IMR-90 (cell line): ENCODE data around the gene ANKFN1. TPM values are rescaled to one million over a fixed set of nuclear protein-coding genes. Genes with fewer than 3 reads are reported as not detected.

Source experiments
- ATAC-seq: fragments of 200-7000 bp; cut with Tn5 transposase; 2 replicates; pipeline ENCODE4 v1.9.1; 2020; ENCODE audit warnings: low read depth, mild to moderate bottlenecking, moderate library complexity
- BruUV-seq: library from RNA; stranded (reverse); fragments of 400-500 nt; replicated peaks from 2 replicates; lab custom pipeline; 2021; lab: Mats Ljungman, UMichigan
- CTCF ChIA-PET: fragments of 300-600 bp; formaldehyde crosslinking; extraction: SDS; loops from one replicate; lab custom pipeline; 2021; ENCODE audit warnings: antibody characterized with exemption; lab: Yijun Ruan, JAX
- POLR2A ChIA-PET: fragments of 300-600 bp; sonication (Branson Sonifier 250); formaldehyde crosslinking; loops from one replicate; lab custom pipeline; 2022; ENCODE audit warnings: antibody characterized with exemption; ENCODE audit not compliant: unreplicated experiment; lab: Charles Lee
- DNase-seq: peaks from one replicate; pipeline ENCODE4 v3.0.0; 2013
- H2AFZ ChIP-seq: replicated peaks from 2 replicates; pipeline ENCODE3; 2013; ENCODE audit warnings: low read length, mild to moderate bottlenecking; ENCODE audit not compliant: poor library complexity
- H2AK5ac ChIP-seq: 2 replicates; pipeline ENCODE4 v1.6.1; 2013; ENCODE audit warnings: low read depth, low read length, inconsistent platforms
- H2AK9ac ChIP-seq: replicated peaks from 2 replicates; pipeline ENCODE3; 2013; ENCODE audit warnings: mild to moderate bottlenecking, low read depth, low read length, moderate library complexity; ENCODE audit not compliant: poor library complexity
- H2BK120ac ChIP-seq: 2 replicates; pipeline ENCODE4 v1.6.1; 2013; ENCODE audit warnings: low read depth, low read length, inconsistent platforms
- H2BK15ac ChIP-seq: 3 replicates; pipeline ENCODE4 v1.6.1; 2013; ENCODE audit warnings: low read depth, low read length, inconsistent platforms
- H2BK20ac ChIP-seq: 2 replicates; pipeline ENCODE4 v1.6.1; 2013; ENCODE audit warnings: low read depth, mild to moderate bottlenecking, inconsistent platforms, low read length, moderate library complexity
- H2BK5ac ChIP-seq: 2 replicates; pipeline ENCODE4 v1.6.1; 2013; ENCODE audit warnings: mild to moderate bottlenecking, low read depth, low read length, inconsistent platforms; ENCODE audit not compliant: poor library complexity, severe bottlenecking
- H3K14ac ChIP-seq: replicated peaks from 2 replicates; pipeline ENCODE4 v1.6.1; 2013; ENCODE audit warnings: low read depth, low read length, inconsistent platforms
- H3K18ac ChIP-seq: 2 replicates; pipeline ENCODE4 v1.6.1; 2013; ENCODE audit warnings: low read depth, low read length, control low read depth
- H3K23ac ChIP-seq: 2 replicates; pipeline ENCODE4 v1.6.1; 2013; ENCODE audit warnings: low read depth, low read length, inconsistent platforms
- H3K27ac ChIP-seq: 2 replicates; pipeline ENCODE4 v1.5.1; 2013; ENCODE audit warnings: mild to moderate bottlenecking, control low read depth, low read length; ENCODE audit not compliant: insufficient read depth
- H3K27me3 ChIP-seq: 2 replicates; pipeline ENCODE4 v1.6.1; 2013; ENCODE audit warnings: low read length; ENCODE audit not compliant: control insufficient read depth, insufficient read depth
- H3K36me3 ChIP-seq: 2 replicates; pipeline ENCODE4 v1.6.1; 2013; ENCODE audit warnings: low read length, mixed read lengths; ENCODE audit not compliant: control insufficient read depth, insufficient read depth
- H3K4ac ChIP-seq: 2 replicates; pipeline ENCODE4 v1.6.1; 2013; ENCODE audit warnings: low read depth, low read length, inconsistent platforms
- H3K4me1 ChIP-seq: 2 replicates; pipeline ENCODE4 v1.6.1; 2013; ENCODE audit warnings: low read length, mixed read lengths; ENCODE audit not compliant: control insufficient read depth, insufficient read depth
- H3K4me2 ChIP-seq: 2 replicates; pipeline ENCODE4 v1.6.1; 2013; ENCODE audit warnings: low read depth, mild to moderate bottlenecking, control low read depth, low read length, moderate library complexity
- H3K4me3 ChIP-seq: 2 replicates; pipeline ENCODE4 v1.5.1; 2013; ENCODE audit warnings: low read depth, mild to moderate bottlenecking, control low read depth, low read length, moderate library complexity; ENCODE audit not compliant: insufficient read depth
- H3K56ac ChIP-seq: 2 replicates; pipeline ENCODE4 v1.6.1; 2013; ENCODE audit warnings: low read length, inconsistent platforms; ENCODE audit not compliant: insufficient read depth; ENCODE audit errors: extremely low read depth
- H3K79me1 ChIP-seq, 2 experiments: 2 replicates each; pipeline ENCODE4 v1.6.1; 2013; ENCODE audit warnings: low read length in 2 of 2, inconsistent platforms in 1 of 2, low read depth in 1 of 2
- H3K9ac ChIP-seq: 2 replicates; pipeline ENCODE4 v1.6.1; 2013; ENCODE audit warnings: low read depth, low read length, control low read depth
- H3K9me1 ChIP-seq: 2 replicates; pipeline ENCODE4 v1.6.1; 2013; ENCODE audit warnings: low read length, inconsistent platforms; ENCODE audit not compliant: insufficient read depth
- H3K9me3 ChIP-seq: 2 replicates; pipeline ENCODE4 v1.6.1; 2013; ENCODE audit warnings: low read length; ENCODE audit not compliant: control insufficient read depth, insufficient read depth
- H4K20me1 ChIP-seq: 2 replicates; pipeline ENCODE4 v1.6.1; 2013; ENCODE audit warnings: low read length, inconsistent platforms; ENCODE audit not compliant: insufficient read depth
- H4K5ac ChIP-seq: 2 replicates; pipeline ENCODE4 v1.6.1; 2013; ENCODE audit warnings: mild to moderate bottlenecking, low read depth, low read length, control low read depth
- H4K8ac ChIP-seq, 2 experiments: 2 replicates each; pipeline ENCODE4 v1.6.1; 2013; ENCODE audit warnings: low read depth in 2 of 2, low read length in 2 of 2, control low read depth in 1 of 2, inconsistent platforms in 1 of 2
- H4K91ac ChIP-seq: 2 replicates; pipeline ENCODE4 v1.6.1; 2013; ENCODE audit warnings: low read depth, low read length, inconsistent platforms; ENCODE audit not compliant: insufficient read depth
- MAZ ChIP-seq: IDR thresholded peaks from 2 replicates; pipeline ENCODE4 v1.6.1; 2012; ENCODE audit warnings: low read depth, mild to moderate bottlenecking, low read length, improper control_type of control experiment, moderate library complexity, borderline replicate concordance
- POLR2A ChIP-seq: IDR thresholded peaks from 2 replicates; pipeline ENCODE4 v1.6.1; 2012; ENCODE audit warnings: mild to moderate bottlenecking, low read depth, low read length
- WGBS, 2 experiments: methylation state at CpG; one replicate each; pipeline versions ENCODE4 v1.1.5 to v1.1.7; 2013; ENCODE audit warnings: missing lambda C conversion rate in 2 of 2; ENCODE audit not compliant: insufficient read length in 1 of 2; ENCODE audit errors: extremely low coverage in 2 of 2; 5-methylcytosine and 5-hydroxymethylcytosine counted together
- dilution Hi-C: fragments of 300-500 bp; cut with HindIII; formaldehyde crosslinking; loops from one replicate; pipeline ENCODE4 v1.14.3; 2018; ENCODE audit warnings: low sequenced_read_pairs; ENCODE audit not compliant: unreplicated experiment
- in situ Hi-C: fragments of 300-500 bp; cut with MboI; formaldehyde crosslinking; loops from 3 replicates; pipeline ENCODE4 v1.14.3; 2019; ENCODE audit warnings: low sequenced_read_pairs, inconsistent platforms, mixed read lengths
- intact Hi-C: fragments of 100-400 bp; cut with micrococcal nuclease; formaldehyde crosslinking; loops from 2 replicates; pipeline ENCODE4 v1.10.0; 2022
- polyA plus RNA-seq, 3 experiments: library from polyadenylated mRNA; depleted of rRNA; stranded (reverse); fragments of >200 nt; gene quantifications; 2 replicates each; pipeline ENCODE4 v1.2.3, GENCODE V29; 2012; ENCODE audit warnings: low replicate concordance in 1 of 3
- total RNA-seq: library from RNA; depleted of rRNA; stranded (reverse); fragments of >200 nt; gene quantifications from 2 replicates; pipeline ENCODE4 v1.2.3, GENCODE V29; 2012
- TF ChIP-seq, protein P1 (sequence below): conservative IDR thresholded peaks from 2 replicates; pipeline ENCODE4 v1.5.1; 2012; ENCODE audit warnings: mild to moderate bottlenecking, low read depth, low read length, improper control_type of control experiment

ANKFN1 gene
- total and polyA plus RNA-seq, 2 of the 4 experiments (the other 2 are of a cell fraction), result not detected

DNA sequence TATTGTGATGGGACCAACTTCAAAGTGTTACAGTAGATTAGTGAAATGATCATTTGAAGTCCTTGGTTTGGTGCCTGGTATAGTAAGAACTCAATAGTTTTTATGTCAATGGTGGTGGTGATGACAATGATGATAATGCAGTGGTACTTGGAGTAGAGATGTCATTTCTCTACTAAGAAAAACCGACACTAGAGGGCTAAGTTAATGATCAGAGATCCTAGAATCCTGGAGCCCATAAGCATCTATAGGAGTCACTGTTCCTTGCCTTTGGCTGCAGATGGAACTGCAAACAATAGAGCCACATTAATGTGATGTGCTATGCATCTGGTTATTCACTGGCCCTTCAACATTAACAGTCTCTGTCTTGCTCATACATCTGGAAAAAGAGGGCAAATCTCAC is 103.8 kb downstream of the ANKFN1 start:
- Histone ChIP-seq H3K14ac (no peak overlapping the region), H3K36me3 (no peaks in the 10 kb centered on the region), H2BK15ac (no peak overlapping the region), H3K4me1 (no peaks in the 10 kb centered on the region), H4K20me1 (no peaks in the 10 kb centered on the region), H3K4me3 (no peak overlapping the region), H2AFZ (no peak overlapping the region), H3K4me2 (no peak overlapping the region), H2AK5ac (no peak overlapping the region), H2BK20ac (no peak overlapping the region), H3K9me3 (no peaks in the 10 kb centered on the region), H4K8ac (no peak overlapping the region), H3K27ac (no peak overlapping the region), H3K23ac (no peak overlapping the region), H3K9ac (no peak overlapping the region), H4K5ac (no peak overlapping the region), H2BK120ac (no peak overlapping the region), H3K9me1 (no peaks in the 10 kb centered on the region), H3K4ac (no peak overlapping the region), H3K27me3 (no peaks in the 10 kb centered on the region), H2BK5ac (no peak overlapping the region), H4K91ac (no peak overlapping the region), H3K56ac (no peak overlapping the region), H3K79me1 (no peaks in the 10 kb centered on the region), H3K18ac (no peak overlapping the region), H2AK9ac (no peak overlapping the region)
- POLR2A ChIA-PET, result no interaction called here
- WGBS, 2 experiments, result no CpG with 5 or more reads among the region's 1 CpG
- in situ Hi-C loops, result no loop called here
- DNase-seq (no peak), ATAC-seq (no peak)
- dilution Hi-C loops, result no loop called here
- CTCF ChIA-PET, result no interaction called here
- intact Hi-C loops, result no loop called here
- no TSS peak for BruUV-seq
- TF ChIP-seq POLR2A (no peak), MAZ (no peak)
- TF ChIP-seq, protein P1, sequence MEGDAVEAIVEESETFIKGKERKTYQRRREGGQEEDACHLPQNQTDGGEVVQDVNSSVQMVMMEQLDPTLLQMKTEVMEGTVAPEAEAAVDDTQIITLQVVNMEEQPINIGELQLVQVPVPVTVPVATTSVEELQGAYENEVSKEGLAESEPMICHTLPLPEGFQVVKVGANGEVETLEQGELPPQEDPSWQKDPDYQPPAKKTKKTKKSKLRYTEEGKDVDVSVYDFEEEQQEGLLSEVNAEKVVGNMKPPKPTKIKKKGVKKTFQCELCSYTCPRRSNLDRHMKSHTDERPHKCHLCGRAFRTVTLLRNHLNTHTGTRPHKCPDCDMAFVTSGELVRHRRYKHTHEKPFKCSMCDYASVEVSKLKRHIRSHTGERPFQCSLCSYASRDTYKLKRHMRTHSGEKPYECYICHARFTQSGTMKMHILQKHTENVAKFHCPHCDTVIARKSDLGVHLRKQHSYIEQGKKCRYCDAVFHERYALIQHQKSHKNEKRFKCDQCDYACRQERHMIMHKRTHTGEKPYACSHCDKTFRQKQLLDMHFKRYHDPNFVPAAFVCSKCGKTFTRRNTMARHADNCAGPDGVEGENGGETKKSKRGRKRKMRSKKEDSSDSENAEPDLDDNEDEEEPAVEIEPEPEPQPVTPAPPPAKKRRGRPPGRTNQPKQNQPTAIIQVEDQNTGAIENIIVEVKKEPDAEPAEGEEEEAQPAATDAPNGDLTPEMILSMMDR, result no peak
